Panc1 (cell line): ENCODE data around the gene ATRN. TPM values are rescaled to one million over a fixed set of nuclear protein-coding genes. Genes with fewer than 3 reads are reported as not detected.

Experiments
- ATAC-seq: fragments of 200-7000 bp; cut with Tn5 transposase; 2 replicates; pipeline ENCODE4 v1.9.1; 2020; ENCODE audit warnings: mild to moderate bottlenecking, moderate library complexity
- BruUV-seq: library from RNA; stranded (reverse); fragments of 400-500 nt; replicated peaks from 2 replicates; lab custom pipeline; 2021; lab: Mats Ljungman, UMichigan
- CTCF ChIA-PET: fragments of 300-600 bp; sonication (Branson Sonifier 250); formaldehyde crosslinking; loops from one replicate; lab custom pipeline; 2022; ENCODE audit warnings: antibody characterized with exemption; lab: Charles Lee
- POLR2A ChIA-PET: fragments of 300-600 bp; sonication (Branson Sonifier 250); formaldehyde crosslinking; loops from one replicate; lab custom pipeline; 2022; ENCODE audit warnings: antibody characterized with exemption; lab: Charles Lee
- DNase-seq: peaks from one replicate; pipeline ENCODE4 v3.0.0-alpha.2; 2010; ENCODE audit warnings: low read depth, low spot score
- H3K27ac ChIP-seq: 2 replicates; pipeline ENCODE4 v1.5.1; 2011; ENCODE audit warnings: mild to moderate bottlenecking, low read length, inconsistent platforms
- H3K27me3 ChIP-seq: fragments of 200-500 bp; sonication (Bioruptor generic); 2 replicates; pipeline ENCODE4 v1.6.0; 2014; ENCODE audit warnings: low read length, inconsistent platforms; ENCODE audit not compliant: control insufficient read depth, insufficient read depth
- H3K36me3 ChIP-seq: fragments of 200-500 bp; sonication (Bioruptor generic); 2 replicates; pipeline ENCODE4 v1.5.1; 2014; ENCODE audit warnings: inconsistent platforms, mild to moderate bottlenecking, low read length, moderate library complexity; ENCODE audit not compliant: control insufficient read depth, insufficient read depth
- H3K4me1 ChIP-seq: 2 replicates; pipeline ENCODE4 v1.5.1; 2011; ENCODE audit warnings: inconsistent platforms, mild to moderate bottlenecking, low read length, moderate library complexity; ENCODE audit not compliant: control insufficient read depth, insufficient read depth
- H3K4me3 ChIP-seq, 2 experiments: 2 replicates each; pipeline ENCODE4 v1.5.1; 2011 to 2012; ENCODE audit warnings: low read depth in 2 of 2, low read length in 2 of 2, mild to moderate bottlenecking in 2 of 2, inconsistent platforms in 1 of 2, moderate library complexity in 1 of 2
- H3K9me3 ChIP-seq: fragments of 200-500 bp; sonication (Bioruptor generic); 2 replicates; pipeline ENCODE4 v1.5.1; 2014; ENCODE audit warnings: low read depth, mild to moderate bottlenecking, inconsistent platforms, low read length, moderate library complexity; ENCODE audit not compliant: control insufficient read depth, insufficient read depth
- POLR2AphosphoS5 ChIP-seq: IDR thresholded peaks from 2 replicates; pipeline ENCODE4 v1.6.1; 2012; ENCODE audit warnings: mild to moderate bottlenecking, low read depth, low read length, moderate library complexity
- SIN3A ChIP-seq: IDR thresholded peaks from 2 replicates; pipeline ENCODE4 v1.6.1; 2012; ENCODE audit warnings: low read depth, mild to moderate bottlenecking, low read length, moderate library complexity, borderline replicate concordance; ENCODE audit not compliant: insufficient read depth
- TCF7L2 ChIP-seq: IDR thresholded peaks from 2 replicates; pipeline ENCODE4 v1.6.1; 2011; ENCODE audit warnings: mild to moderate bottlenecking, low read depth, low read length, inconsistent platforms
- in situ Hi-C: cut with HindIII; loops from 2 replicates; pipeline ENCODE4 v1.10.0; 2016; ENCODE audit warnings: low sequenced_read_pairs, low pct_unique_long_range_greater_than_20kb
- intact Hi-C: fragments of 100-400 bp; cut with micrococcal nuclease; formaldehyde crosslinking; loops from one replicate; pipeline ENCODE4 v1.10.0; 2022; ENCODE audit not compliant: unreplicated experiment
- total RNA-seq: library from RNA; stranded (reverse); gene quantifications from one replicate; pipeline ENCODE4 v1.2.1, GENCODE V29; 2021; ENCODE audit not compliant: unreplicated experiment
- TF ChIP-seq, protein P1 (sequence below): fragments of 450-650 bp; IDR thresholded peaks from 2 replicates; pipeline ENCODE4 v1.5.1; 2017; ENCODE audit warnings: mild to moderate bottlenecking
- TF ChIP-seq, protein P2 (sequence below), 2 experiments: IDR thresholded peaks; 2 replicates each; pipeline ENCODE4 v1.6.1; 2011 to 2012; ENCODE audit warnings: low read depth in 2 of 2, control low read depth in 1 of 2, low read length in 1 of 2, mild to moderate bottlenecking in 1 of 2, moderate library complexity in 1 of 2; ENCODE audit not compliant: insufficient read depth in 1 of 2

ATRN gene
- total RNA-seq, 1 experiment from 2014 or later = 33.8 TPM

DNA sequence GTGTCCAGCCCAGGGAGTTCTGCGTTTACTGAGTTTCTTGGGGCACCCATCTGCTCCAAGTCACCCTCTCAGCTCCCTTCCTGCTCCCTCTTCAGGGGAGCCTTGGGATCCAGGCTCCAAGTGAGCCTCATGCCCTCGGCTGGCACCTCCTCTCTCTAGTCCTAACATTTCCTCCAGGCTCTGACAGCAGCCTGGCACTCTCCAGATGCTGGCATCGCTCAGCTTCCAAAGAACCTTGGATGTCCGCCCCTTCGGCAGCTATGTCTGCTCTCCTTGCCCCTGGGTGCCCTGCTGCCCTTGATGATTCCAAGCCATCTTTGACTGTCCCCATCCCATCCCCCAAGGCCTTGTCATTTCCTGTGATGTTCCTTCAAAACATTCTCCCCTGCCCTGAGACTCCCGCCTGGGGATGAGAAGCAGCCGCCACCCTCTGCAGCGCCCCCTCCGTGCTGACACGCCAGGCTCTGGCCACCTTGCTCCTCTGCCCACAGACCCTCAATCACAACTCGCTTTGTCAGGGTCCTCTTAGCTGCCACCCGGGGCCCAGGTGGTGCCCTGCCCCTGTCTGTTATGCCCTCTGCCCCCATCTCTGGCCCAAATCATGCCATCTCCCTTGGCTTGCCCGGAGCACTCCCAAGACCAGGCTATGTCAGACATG lies 199.0 kb downstream of the ATRN start:
- ChIA-PET POLR2A (no interaction called here), CTCF (interaction anchor here (0.7 kb wide), 1 partner anchor 107 kb away, joined by 4 read pairs; no protein-coding TSS in a partner anchor)
- no TSS peak for BruUV-seq
- TF ChIP-seq POLR2AphosphoS5 (no peak), SIN3A (no peak), TCF7L2 (no peak)
- TF ChIP-seq, protein P1, sequence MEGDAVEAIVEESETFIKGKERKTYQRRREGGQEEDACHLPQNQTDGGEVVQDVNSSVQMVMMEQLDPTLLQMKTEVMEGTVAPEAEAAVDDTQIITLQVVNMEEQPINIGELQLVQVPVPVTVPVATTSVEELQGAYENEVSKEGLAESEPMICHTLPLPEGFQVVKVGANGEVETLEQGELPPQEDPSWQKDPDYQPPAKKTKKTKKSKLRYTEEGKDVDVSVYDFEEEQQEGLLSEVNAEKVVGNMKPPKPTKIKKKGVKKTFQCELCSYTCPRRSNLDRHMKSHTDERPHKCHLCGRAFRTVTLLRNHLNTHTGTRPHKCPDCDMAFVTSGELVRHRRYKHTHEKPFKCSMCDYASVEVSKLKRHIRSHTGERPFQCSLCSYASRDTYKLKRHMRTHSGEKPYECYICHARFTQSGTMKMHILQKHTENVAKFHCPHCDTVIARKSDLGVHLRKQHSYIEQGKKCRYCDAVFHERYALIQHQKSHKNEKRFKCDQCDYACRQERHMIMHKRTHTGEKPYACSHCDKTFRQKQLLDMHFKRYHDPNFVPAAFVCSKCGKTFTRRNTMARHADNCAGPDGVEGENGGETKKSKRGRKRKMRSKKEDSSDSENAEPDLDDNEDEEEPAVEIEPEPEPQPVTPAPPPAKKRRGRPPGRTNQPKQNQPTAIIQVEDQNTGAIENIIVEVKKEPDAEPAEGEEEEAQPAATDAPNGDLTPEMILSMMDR = no peak
- TF ChIP-seq, protein P2, sequence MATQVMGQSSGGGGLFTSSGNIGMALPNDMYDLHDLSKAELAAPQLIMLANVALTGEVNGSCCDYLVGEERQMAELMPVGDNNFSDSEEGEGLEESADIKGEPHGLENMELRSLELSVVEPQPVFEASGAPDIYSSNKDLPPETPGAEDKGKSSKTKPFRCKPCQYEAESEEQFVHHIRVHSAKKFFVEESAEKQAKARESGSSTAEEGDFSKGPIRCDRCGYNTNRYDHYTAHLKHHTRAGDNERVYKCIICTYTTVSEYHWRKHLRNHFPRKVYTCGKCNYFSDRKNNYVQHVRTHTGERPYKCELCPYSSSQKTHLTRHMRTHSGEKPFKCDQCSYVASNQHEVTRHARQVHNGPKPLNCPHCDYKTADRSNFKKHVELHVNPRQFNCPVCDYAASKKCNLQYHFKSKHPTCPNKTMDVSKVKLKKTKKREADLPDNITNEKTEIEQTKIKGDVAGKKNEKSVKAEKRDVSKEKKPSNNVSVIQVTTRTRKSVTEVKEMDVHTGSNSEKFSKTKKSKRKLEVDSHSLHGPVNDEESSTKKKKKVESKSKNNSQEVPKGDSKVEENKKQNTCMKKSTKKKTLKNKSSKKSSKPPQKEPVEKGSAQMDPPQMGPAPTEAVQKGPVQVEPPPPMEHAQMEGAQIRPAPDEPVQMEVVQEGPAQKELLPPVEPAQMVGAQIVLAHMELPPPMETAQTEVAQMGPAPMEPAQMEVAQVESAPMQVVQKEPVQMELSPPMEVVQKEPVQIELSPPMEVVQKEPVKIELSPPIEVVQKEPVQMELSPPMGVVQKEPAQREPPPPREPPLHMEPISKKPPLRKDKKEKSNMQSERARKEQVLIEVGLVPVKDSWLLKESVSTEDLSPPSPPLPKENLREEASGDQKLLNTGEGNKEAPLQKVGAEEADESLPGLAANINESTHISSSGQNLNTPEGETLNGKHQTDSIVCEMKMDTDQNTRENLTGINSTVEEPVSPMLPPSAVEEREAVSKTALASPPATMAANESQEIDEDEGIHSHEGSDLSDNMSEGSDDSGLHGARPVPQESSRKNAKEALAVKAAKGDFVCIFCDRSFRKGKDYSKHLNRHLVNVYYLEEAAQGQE (IDR thresholded peaks at IDR 0.05; ENCODE audit: insufficient read depth in 1 of 2, low read depth in 2 of 2, low read length in 1 of 2) = no peak
- Histone ChIP-seq H3K27ac (no peak overlapping the region), H3K4me3 (no peak overlapping the region), H3K36me3 (no peaks in the 10 kb centered on the region), H3K4me1 (no peaks in the 10 kb centered on the region; the same call in 1 of the 2 replicates), H3K9me3 (no peaks in the 10 kb centered on the region), H3K27me3 (peaks cover 2% of the 10 kb centered on the region; the same call in 1 of the 2 replicates)
- DNase-seq = no peak
- no peak for ATAC-seq
- in situ Hi-C loops = no loop called here
- intact Hi-C loops = loop anchor here (10.0 kb wide), 1 partner anchor 75 kb away; no protein-coding TSS in a partner anchor

DNA sequence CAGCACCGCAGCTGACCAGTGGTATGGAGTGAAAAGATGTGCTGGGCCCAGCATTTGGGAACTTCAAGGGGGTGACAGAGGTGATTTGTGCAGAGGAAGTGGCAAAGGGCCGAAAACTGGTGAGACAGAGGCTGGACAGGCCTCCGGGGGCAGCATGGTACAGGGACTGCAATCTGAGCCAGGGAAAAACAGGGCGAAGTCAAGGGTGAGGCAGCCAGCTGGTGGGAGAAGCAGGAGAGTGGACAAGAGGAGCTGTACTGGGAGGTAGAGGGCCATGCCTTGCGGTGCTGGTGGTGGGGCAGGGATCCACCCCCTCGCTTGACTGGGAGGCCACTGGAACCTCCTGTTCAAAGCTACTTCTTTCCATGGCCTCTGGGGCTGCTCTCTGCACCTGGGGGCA lies 199.7 kb downstream of the ATRN start:
- CTCF ChIA-PET = interaction anchor here (0.5 to 0.7 kb wide), 2 partner anchors 107 to 353 kb away, joined by 4 read pairs; no protein-coding TSS in a partner anchor

More for the DNA sequence above, 199.7 kb downstream of the ATRN start:
- H3K4me1 ChIP-seq = no peaks in the 10 kb centered on the region; the same call in 1 of the 2 replicates
- intact Hi-C loops = loop anchor here (10.0 kb wide), 1 partner anchor 74 kb away; no protein-coding TSS in a partner anchor
- no peaks in the 10 kb centered on the region for H3K9me3 ChIP-seq
- H3K36me3 ChIP-seq = no peaks in the 10 kb centered on the region
- no peak overlapping the region for H3K4me3 ChIP-seq
- DNase-seq = no peak
- ATAC-seq = peak; percentile 13; the same call in 1 of the 2 replicates
- in situ Hi-C loops = no loop called here
- H3K27ac ChIP-seq = no peak overlapping the region
- no TSS peak for BruUV-seq
- TF ChIP-seq, protein P2 (IDR thresholded peaks at IDR 0.05; ENCODE audit: insufficient read depth in 1 of 2, low read depth in 2 of 2, low read length in 1 of 2) = no peak
- TF ChIP-seq SIN3A = no peak
- TF ChIP-seq, protein P1 = no peak
- no peak for TF ChIP-seq TCF7L2
- TF ChIP-seq POLR2AphosphoS5 = no peak
- peaks cover 2% of the 10 kb centered on the region; the same call in 1 of the 2 replicates for H3K27me3 ChIP-seq
- POLR2A ChIA-PET = no interaction called here
